Measurements from ENCODE around the gene CSRP1. TPM values are rescaled to one million over a fixed set of nuclear protein-coding genes. Genes with fewer than 3 reads are reported as not detected.

CSRP1 gene
- total RNA-seq (2021): 10.7 to 15.4 TPM (median 14.3 TPM) in 3 replicates
- Bru-seq, nascent RNA: percentile 39 among the genes with signal in this experiment
- long read RNA-seq, experiment 1, full-length matches to known transcripts: 43 of 49 reads
- long read RNA-seq, experiment 1, partial matches to known transcripts: 1 of 49 reads
- long read RNA-seq, experiment 1, other reads (novel, unspliced or antisense): 5 of 49 reads
- long read RNA-seq, experiment 2, full-length matches to known transcripts: 18 of 30 reads
- long read RNA-seq, experiment 2, partial matches to known transcripts: 3 of 30 reads
- long read RNA-seq, experiment 2, other reads (novel, unspliced or antisense): 9 of 30 reads
- long read RNA-seq, experiment 3, full-length matches to known transcripts: 37 of 40 reads
- long read RNA-seq, experiment 3, partial matches to known transcripts: 1 of 40 reads
- long read RNA-seq, experiment 3, other reads (novel, unspliced or antisense): 2 of 40 reads

- ATAC-seq (peak; percentile 19), DNase-seq (ENCODE audit: low spot score) (peak; percentile 49)
- Mint-ChIP-seq H3K9me3 (no peaks in the 10 kb centered on the region), H3K27ac (no peak within 1 kb of the TSS), H3K4me3 (peak within 1 kb of the TSS; percentile 67), H3K4me1 (peaks cover 49% of the 10 kb centered on the region), H3K27me3 (ENCODE audit: low read depth) (peaks cover 39% of the 10 kb centered on the region), H3K36me3 (no peaks in the 10 kb centered on the region)
- POLR2A ChIA-PET: interaction anchor here (0.7 to 2.0 kb wide), 2 partner anchors 23 to 25 kb away, joined by 3 to 11 read pairs; no protein-coding TSS in a partner anchor
- CTCF ChIA-PET: interaction anchor here (0.6 to 5.6 kb wide), 8 partner anchors 11 to 286 kb away, joined by 3 to 63 read pairs (median 6); no protein-coding TSS in a partner anchor
- TF ChIP-seq SP1 (CRISPR knock-in tag; conservative IDR thresholded peaks at IDR 0.05): 0 out of 2 replicates have a peak, but pooled peaks have one; percentile 34
- no peak for TF ChIP-seq SOX15 (CRISPR knock-in tag; IDR thresholded peaks at IDR 0.05)
- TF ChIP-seq PREB (CRISPR knock-in tag; IDR thresholded peaks at IDR 0.05; ENCODE audit: borderline replicate concordance): no peak
- no peak for TF ChIP-seq GTF2I (CRISPR knock-in tag; conservative IDR thresholded peaks at IDR 0.05)
- TF ChIP-seq ZNF423 (CRISPR knock-in tag; IDR thresholded peaks at IDR 0.05): no peak
- no peak for TF ChIP-seq CDX4 (CRISPR knock-in tag; IDR thresholded peaks at IDR 0.05; ENCODE audit: borderline replicate concordance)
- TF ChIP-seq NFE2L1 (CRISPR knock-in tag; IDR thresholded peaks at IDR 0.05): no peak
- TF ChIP-seq CTCF (IDR thresholded peaks at IDR 0.05): no peak
- no peak for TF ChIP-seq ZNF512 (CRISPR knock-in tag; IDR thresholded peaks at IDR 0.05; ENCODE audit: borderline replicate concordance)
- TF ChIP-seq USF2 (CRISPR knock-in tag; IDR thresholded peaks at IDR 0.05): no peak
- no peak for TF ChIP-seq SMAD4 (CRISPR knock-in tag; IDR thresholded peaks at IDR 0.05)
- 0 out of 2 replicates have a peak, but pooled peaks have one; percentile 33 for TF ChIP-seq ARID4B (CRISPR knock-in tag; IDR thresholded peaks at IDR 0.05; ENCODE audit: borderline replicate concordance)
- TF ChIP-seq NR3C1 (CRISPR knock-in tag; conservative IDR thresholded peaks at IDR 0.05; ENCODE audit: low read depth): no peak
- peak; percentile 48; the same call in 1 of the 2 replicates for TF ChIP-seq E2F5 (CRISPR knock-in tag; IDR thresholded peaks at IDR 0.05)
- no peak for TF ChIP-seq ZNF121 (CRISPR knock-in tag; IDR thresholded peaks at IDR 0.05)
- no peak for TF ChIP-seq RORB (CRISPR knock-in tag; IDR thresholded peaks at IDR 0.05)
- TF ChIP-seq ZNF671 (CRISPR knock-in tag; IDR thresholded peaks at IDR 0.05): no peak
- no peak for TF ChIP-seq ATF2 (CRISPR knock-in tag; IDR thresholded peaks at IDR 0.05; ENCODE audit: borderline replicate concordance, low read depth)
- no peak for TF ChIP-seq IRF2 (CRISPR knock-in tag; IDR thresholded peaks at IDR 0.05; ENCODE audit: borderline replicate concordance, low read depth)
- no peak for TF ChIP-seq ZMAT4 (CRISPR knock-in tag; IDR thresholded peaks at IDR 0.05)
Observed at GRCh38 chr1:201506557-201507359, at the start of gene CSRP1. Gene CSRP1, minus strand, starts transcription at chr1:201507123. Its CDS starts 10,820 bp downstream, at chr1:201496303.
